ENCODE measurements around the gene MEIS1. TPM values are rescaled to one million over a fixed set of nuclear protein-coding genes. Genes with fewer than 3 reads are reported as not detected.

The MEIS1 gene
- total RNA-seq (2021; fragmentation: NEBNext Ultra II Directional; extraction: Animal tissue kit (Norgen Biotek cat#: 25700)) (0.63 and 1.2 TPM in 2 replicates), polyA plus RNA-seq (2011; rRNA removed) (0.17 and 0.30 TPM in 2 replicates), polyA minus RNA-seq (2011; rRNA and poly(A)+ RNA removed) (0.24 and 1.2 TPM in 2 replicates)
- 0.14 TPM for polyA plus RNA-seq (2011; cell fraction: cytosol; rRNA removed)
- polyA plus RNA-seq (2011; cell fraction: nucleus; rRNA removed): 0.54 TPM
- polyA plus RNA-seq (2012, experiment 1 of 2): 0.17 to 0.47 TPM (median 0.33 TPM) in 4 replicates
- not detected for polyA plus RNA-seq (2012, experiment 2 of 2)
- polyA plus RNA-seq (2013, experiment 1 of 2): 0.16 TPM
- 0.09 TPM for polyA plus RNA-seq (2013, experiment 2 of 2)
- not detected for polyA minus RNA-seq (2011; cell fraction: cytosol; rRNA and poly(A)+ RNA removed)
- 1.5 TPM for polyA minus RNA-seq (2011; cell fraction: nucleus; rRNA and poly(A)+ RNA removed)
- long read RNA-seq, experiment 1: 0 reads
- long read RNA-seq, experiment 2: 0 reads

- no peak within 1 kb of the TSS for H3K14ac ChIP-seq (ENCODE audit: insufficient read length)
- no peak within 1 kb of the TSS for H2BK20ac ChIP-seq (ENCODE audit: low read length)
- peaks cover 0 to 11% of the 10 kb centered on the region in 2 experiments for H4K20me1 ChIP-seq (replicated peaks in 1 of 2; ENCODE audit: control insufficient read depth in 1 of 2, insufficient read depth in 2 of 2, low read length in 2 of 2)
- H3K79me2 ChIP-seq (ENCODE audit: control insufficient read depth in 1 of 2, insufficient read depth in 2 of 2, low read length in 2 of 2): no peaks in the 10 kb centered on the region
- no peak within 1 kb of the TSS for H4K5ac ChIP-seq (ENCODE audit: insufficient read length, low read depth, low read length)
- FAIRE-seq (peak; percentile 7), DNase-seq (ENCODE audit: low read depth in 1 of 2, low spot score in 2 of 2) (peak in 1 of 2 experiments; percentile 78)
- no peak within 1 kb of the TSS for H2BK5ac ChIP-seq (ENCODE audit: low read depth, low read length)
- no peaks in the 10 kb centered on the region for H3K36me3 ChIP-seq (ENCODE audit: control insufficient read depth in 2 of 4, insufficient read depth in 4 of 4, low read length in 3 of 4)
- peak within 1 kb of the TSS; percentile 75 to 94 for H3K4me2 ChIP-seq (ENCODE audit: insufficient read depth in 1 of 2, low read depth in 2 of 2, low read length in 2 of 2)
- no peaks in the 10 kb centered on the region for H3K79me1 ChIP-seq (ENCODE audit: low read depth, low read length)
- peaks cover 18% of the 10 kb centered on the region for H3K23me2 ChIP-seq (ENCODE audit: low read depth, low read length)
- no peak within 1 kb of the TSS for H2BK15ac ChIP-seq (ENCODE audit: low read length)
- no peak within 1 kb of the TSS for H3K56ac ChIP-seq (replicated peaks; ENCODE audit: insufficient read length, low read depth, low read length)
- CTCF ChIA-PET (ENCODE audit: partially characterized antibody): interaction anchor here (2.1 to 10.4 kb wide), 3 partner anchors 10 to 713 kb away, joined by 5 to 161 read pairs (median 48); no protein-coding TSS in a partner anchor
- peak within 1 kb of the TSS in 2 of 4 experiments; percentile 8 to 53; a peak in 2 of 7 replicates for H3K9ac ChIP-seq (replicated peaks in 1 of 4; ENCODE audit: extremely low read depth in 1 of 4, low read depth in 3 of 4, low read length in 3 of 4)
- H2AK5ac ChIP-seq (ENCODE audit: low read depth, low read length): no peak within 1 kb of the TSS
- H2BK12ac ChIP-seq (ENCODE audit: low read depth, low read length): peak within 1 kb of the TSS; percentile 18; the same call in 1 of the 2 replicates
- H3K4ac ChIP-seq (replicated peaks; ENCODE audit: insufficient read length, low read depth, low read length): no peak within 1 kb of the TSS
- H2BK120ac ChIP-seq (replicated peaks; ENCODE audit: low read depth, low read length): no peak within 1 kb of the TSS
- POLR2A ChIA-PET (ENCODE audit: partially characterized antibody): interaction anchor here (0.8 to 2.3 kb wide), 5 partner anchors 10 to 144 kb away, joined by 3 to 10 read pairs (median 4); no protein-coding TSS in a partner anchor
- H3K4me3 ChIP-seq (ENCODE audit: extremely low read depth in 1 of 4, insufficient read depth in 2 of 4, low read depth in 3 of 4, low read length in 4 of 4): peak within 1 kb of the TSS; percentile 42 to 67 (median 48)
- WGBS, 2 experiments (ENCODE audit: extremely low coverage in 1 of 2, insufficient coverage in 1 of 2, insufficient read length in 1 of 2, insufficient replicate concordance in 2 of 2, low coverage in 1 of 2, low lambda C conversion rate in 2 of 2, missing lambda C conversion rate in 1 of 2): 0% methylated on average over 38 of the region's 38 CpGs; no CpG with 5 or more reads in 1 of the 2 experiments
- peak within 1 kb of the TSS; percentile 76; the same call in 1 of the 2 replicates for H2AFZ ChIP-seq (ENCODE audit: low read length)
- peaks cover 2 to 31% (median 11%) of the 10 kb centered on the region in 4 experiments for H3K4me1 ChIP-seq (replicated peaks in 1 of 4; ENCODE audit: control insufficient read depth in 3 of 4, insufficient read depth in 4 of 4, low read length in 3 of 4)
- no peak within 1 kb of the TSS for H4K91ac ChIP-seq (replicated peaks; ENCODE audit: insufficient read length, low read length)
- H3K27me3 ChIP-seq (replicated peaks in 1 of 4; ENCODE audit: control insufficient read depth in 3 of 4, extremely low read depth in 1 of 4, insufficient read depth in 3 of 4, low read length in 3 of 4): peaks cover 61 to 100% (median 90%) of the 10 kb centered on the region in 4 experiments
- H3K27ac ChIP-seq (ENCODE audit: low read depth, low read length): no peak within 1 kb of the TSS
- H3K23ac ChIP-seq (ENCODE audit: insufficient read length): no peak within 1 kb of the TSS
- H3K18ac ChIP-seq (ENCODE audit: extremely low read depth, low read length): no peak within 1 kb of the TSS; the same call in 1 of the 2 replicates
- peak within 1 kb of the TSS; percentile 81; the same call in 1 of the 2 replicates for H4K8ac ChIP-seq (ENCODE audit: extremely low read depth, insufficient read depth, low read length)
- no peaks in the 10 kb centered on the region for H3K9me3 ChIP-seq (ENCODE audit: insufficient read depth in 2 of 2, low read depth in 1 of 2, low read length in 1 of 2)
- TF ChIP-seq CTBP2 (IDR thresholded peaks at IDR 0.05; ENCODE audit: borderline replicate concordance, insufficient read depth, insufficient read length, low read length): no peak
- TF ChIP-seq GABPA (IDR thresholded peaks at IDR 0.05; ENCODE audit: borderline replicate concordance, insufficient read depth, low read length): no peak
- TF ChIP-seq SP4 (IDR thresholded peaks at IDR 0.05; ENCODE audit: low read length): no peak
- no peak for TF ChIP-seq RXRA (IDR thresholded peaks at IDR 0.05; ENCODE audit: insufficient read depth, low read depth, low read length)
- no peak for TF ChIP-seq BACH1 (IDR thresholded peaks at IDR 0.05; ENCODE audit: low read length)
- no peak for TF ChIP-seq SIRT6 (IDR thresholded peaks at IDR 0.05; ENCODE audit: low read length)
- no peak for TF ChIP-seq RAD21 (IDR thresholded peaks at IDR 0.05 in 1 of 2, conservative IDR thresholded peaks at IDR 0.05 in 1 of 2; ENCODE audit: low read depth in 2 of 2, low read length in 2 of 2)
- TF ChIP-seq PHF8 (conservative IDR thresholded peaks at IDR 0.05; ENCODE audit: low read depth, low read length): no peak
- no peak for TF ChIP-seq HDAC6 (IDR thresholded peaks at IDR 0.05; ENCODE audit: low read depth, low read length)
These were observed at the start of gene MEIS1 for GRCh38 chr2:66434679-66435548. TSS of gene MEIS1 (plus strand) at chr2:66435125. CDS start at chr2:66435857, 732 bp downstream.

Data from H1 (cell line).